Stimulated activated CD4-positive, alpha-beta T cell treated with anti-CD3 and anti-CD28 coated beads, Interleukin-12 subunit alpha, Interleukin-12 subunit beta, amount 100 ng/mL, for 24 hours (primary cell): ENCODE results near the gene TEKT2.

Source experiments
- DNase-seq, 2 experiments: peaks; one replicate each; pipeline ENCODE4 v3.0.0-alpha.2; 2020; ENCODE audit warnings: low read depth in 2 of 2

The TEKT2 gene

DNA sequence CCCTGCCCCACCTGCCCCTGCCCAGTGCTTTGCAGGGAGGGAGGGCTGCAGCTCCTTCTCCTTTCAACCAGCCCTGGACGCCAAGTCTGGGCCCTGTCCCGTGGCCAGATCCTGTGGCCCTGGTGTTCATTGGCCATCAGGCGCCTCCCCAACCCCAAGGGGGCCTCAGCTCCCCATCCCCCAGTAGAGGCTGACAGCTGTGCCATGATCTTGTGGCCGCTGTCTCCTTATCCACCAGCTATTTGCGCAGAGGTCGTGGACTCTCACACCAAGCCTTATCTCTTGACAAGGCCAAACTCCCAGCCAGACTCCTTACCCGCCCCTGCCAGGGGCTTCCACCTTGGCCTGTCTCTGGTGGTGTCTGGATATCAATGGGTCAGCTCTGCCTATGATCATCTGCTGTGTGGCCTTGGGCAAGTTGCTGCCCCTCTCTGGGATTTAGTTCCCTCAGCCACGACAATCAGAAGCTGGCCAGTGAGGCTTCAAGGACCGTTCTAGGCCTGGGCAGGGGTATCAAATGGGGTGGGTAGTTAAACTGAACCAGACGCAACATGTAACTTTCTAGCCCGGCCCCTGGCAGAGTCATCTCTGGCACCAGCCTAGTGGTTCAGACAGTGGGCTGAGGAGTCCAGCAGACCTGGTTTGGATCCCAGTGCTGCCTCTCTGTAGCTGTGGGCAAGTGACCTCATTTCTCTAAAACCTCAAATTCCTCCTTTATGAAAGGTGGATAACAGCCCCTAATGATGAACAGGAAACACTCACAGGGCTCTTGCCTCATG is 44.4 kb downstream of the TEKT2 start:
- DNase-seq = no peak

DNA sequence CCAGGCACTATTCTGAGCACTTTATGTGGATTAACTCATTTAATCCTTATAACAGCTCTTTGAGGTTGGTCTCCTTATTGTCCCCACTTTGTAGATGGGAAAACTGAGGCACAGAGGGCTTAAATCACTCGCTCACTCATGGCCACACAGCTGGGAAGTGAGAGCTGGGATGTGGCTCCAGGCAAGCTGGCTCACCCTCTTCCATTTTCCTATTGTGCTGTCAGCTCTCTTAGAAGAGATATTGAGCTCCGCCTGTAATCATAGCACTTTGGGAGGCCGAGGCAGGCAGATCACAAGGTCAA is 45.0 kb downstream of the TEKT2 start:
- no peak for DNase-seq

DNA sequence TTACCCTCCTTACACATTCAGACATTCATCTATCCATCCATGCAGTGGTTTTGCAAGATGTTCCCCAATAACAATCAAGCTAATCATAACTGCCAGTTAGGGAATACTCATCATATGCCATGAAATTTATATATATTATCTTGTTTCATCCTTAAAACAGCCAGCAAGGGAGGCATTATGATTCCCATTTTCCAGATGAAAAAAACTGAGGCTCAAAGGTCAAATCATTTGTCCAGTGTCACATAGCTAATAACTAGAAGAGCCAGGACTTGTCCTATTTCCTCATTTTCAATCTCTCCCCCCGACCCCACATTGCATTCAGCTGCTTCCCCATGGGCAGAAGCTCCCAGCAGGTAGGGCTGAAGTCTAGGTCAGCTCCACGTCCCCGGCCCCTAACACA is 48.1 kb downstream of the TEKT2 start:
- no peak for DNase-seq

DNA sequence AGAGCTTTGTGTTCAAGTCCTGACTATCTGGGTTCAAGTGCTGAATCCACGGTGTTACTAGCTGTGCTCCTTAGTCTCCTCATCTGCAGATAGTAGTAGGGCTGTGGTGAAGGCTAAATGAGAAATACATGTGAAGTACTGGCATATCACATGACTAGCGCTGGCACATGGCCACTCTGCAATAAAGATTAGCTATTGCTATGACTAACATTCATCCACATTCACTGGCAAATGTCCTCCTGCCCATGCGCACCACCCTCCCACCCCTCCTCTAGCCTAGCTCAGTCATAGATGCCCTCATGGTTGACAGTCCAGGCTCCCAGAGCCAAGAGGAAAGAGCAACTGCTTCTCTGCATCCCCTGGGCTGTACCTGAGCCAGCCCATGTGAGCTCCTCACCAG is 49.6 kb downstream of the TEKT2 start:
- no peak for DNase-seq

DNA sequence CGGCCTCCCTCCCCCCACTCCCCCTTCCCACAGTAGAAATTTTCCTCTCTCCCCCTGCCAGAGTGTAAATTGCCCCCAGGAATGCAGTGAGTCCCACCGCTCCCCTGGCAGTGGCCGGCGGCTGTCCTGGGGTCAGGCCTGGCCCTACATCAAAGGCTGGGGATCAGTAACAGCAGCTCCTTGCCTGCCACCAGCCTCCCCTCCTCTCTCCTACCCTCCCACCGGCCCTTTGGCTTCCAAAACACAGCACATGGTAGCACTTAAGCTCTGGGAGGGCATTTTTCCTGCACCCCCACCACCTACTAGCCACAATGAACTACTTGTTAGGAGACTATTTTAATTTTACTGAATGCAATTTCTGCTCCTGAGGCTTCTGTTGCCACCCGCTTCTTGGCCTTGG is 50.1 kb downstream of the TEKT2 start:
- no peak for DNase-seq

DNA sequence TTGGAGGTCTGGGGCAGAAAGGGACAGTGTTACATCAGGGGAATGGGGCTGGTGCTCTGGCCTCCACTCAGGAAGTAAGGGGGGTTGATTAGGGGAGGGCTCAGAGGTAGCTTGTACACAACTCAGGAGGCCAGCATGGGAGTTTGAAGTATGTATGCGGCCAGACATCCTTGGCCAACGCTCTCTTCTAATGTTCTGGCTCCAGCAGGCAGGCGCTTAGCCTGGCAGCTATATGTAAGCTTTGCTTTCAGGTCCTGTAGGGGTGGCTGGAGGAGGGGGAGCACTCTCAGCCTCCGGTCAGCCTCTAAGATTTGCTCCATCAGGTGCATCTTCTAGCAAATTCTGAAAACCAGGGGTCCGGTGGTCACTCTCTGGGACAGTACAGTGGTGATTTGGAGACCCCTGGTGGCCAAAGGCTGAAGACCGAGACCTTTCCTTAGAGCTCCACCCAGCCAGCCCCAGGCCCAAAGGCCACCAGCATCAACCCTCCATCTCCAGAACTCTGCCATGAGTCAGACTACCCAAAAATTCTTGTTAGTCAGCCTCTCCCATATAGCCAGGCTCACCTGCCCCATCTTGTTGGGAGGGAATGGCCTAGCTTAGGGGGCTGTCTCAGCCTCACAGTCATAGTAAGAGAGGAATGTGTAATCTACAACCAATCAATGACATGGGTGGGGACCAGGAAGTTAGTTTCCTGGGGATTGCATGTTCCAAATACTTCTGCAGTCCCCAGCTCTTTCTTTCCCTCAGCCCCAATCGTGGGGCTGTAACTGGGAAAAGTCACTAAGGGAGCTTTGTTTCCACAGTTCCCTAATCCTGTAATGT is 50.8 kb downstream of the TEKT2 start:
- no peak for DNase-seq

DNA sequence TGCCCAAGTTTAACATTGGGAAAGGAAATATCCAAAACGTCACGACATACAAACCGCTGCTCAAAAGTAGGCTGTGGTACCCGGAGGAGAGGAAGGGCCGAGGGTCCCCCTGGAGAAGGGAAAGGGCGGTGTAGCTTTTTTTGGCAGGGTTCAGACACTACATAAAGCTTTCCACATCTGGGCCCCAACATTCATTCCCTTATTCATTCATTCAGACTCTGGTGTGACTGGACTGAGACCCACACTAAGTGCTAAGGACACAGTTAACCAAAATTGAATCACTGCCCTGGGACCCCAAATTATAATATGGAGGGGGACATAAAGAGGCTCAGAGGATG is 51.4 kb downstream of the TEKT2 start:
- DNase-seq = no peak

DNA sequence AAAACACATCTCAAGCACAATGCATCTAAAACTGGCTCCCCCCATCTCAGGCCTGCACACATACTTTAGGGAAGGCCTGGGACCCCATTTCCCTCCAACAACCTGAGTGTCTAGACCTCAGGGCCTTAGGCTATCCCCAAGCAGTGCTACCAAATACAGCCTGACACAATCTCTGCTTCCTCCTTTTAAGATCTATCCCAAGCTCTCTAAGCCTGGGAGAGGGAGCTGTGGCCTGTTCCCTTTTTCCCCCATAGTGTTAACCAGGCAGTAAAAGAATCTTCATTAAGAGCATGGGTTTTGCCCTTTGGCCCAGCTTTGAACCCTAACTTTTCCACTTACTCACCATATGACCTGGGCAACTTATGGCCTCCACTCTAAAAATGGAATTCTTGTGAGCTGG is 51.9 kb downstream of the TEKT2 start:
- DNase-seq = no peak

DNA sequence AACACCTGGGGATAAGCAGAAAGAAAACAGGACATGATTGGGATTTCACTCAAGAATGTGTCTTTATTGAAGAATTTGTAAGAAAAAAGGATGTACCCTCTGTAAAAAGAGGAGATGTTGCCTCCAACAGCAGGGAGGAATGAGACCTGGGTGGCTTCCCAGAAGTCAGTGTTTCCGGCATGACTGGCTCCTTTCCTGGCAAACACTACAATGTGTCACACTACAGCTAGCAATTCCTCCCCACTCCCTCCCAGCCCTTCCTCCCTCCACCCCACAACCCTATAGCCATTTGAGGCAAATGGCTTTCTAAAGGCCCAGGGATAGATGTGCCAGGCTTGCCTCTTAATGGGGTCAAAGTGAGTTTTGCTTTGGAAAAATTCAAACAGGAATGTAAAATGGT is 52.6 kb downstream of the TEKT2 start:
- DNase-seq = no peak

DNA sequence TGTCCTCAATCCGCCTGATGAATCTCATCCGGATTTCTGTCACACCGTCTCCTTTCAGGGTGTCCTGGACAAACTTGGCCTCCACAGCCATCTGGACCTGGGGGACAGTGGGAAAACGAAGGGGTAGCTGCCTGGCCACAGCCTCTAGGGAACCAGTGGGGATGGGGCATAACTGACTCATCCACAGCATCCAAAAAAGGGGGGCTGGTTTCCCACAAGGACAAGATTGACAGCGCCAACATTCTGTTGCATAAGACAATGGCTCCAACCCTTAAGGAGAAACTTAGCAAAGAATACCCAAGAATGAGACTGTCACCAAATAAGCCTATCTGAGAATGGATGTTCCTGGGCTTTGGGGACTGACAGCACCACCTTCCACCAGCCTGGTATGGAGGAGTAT is 53.3 kb downstream of the TEKT2 start:
- DNase-seq = no peak

DNA sequence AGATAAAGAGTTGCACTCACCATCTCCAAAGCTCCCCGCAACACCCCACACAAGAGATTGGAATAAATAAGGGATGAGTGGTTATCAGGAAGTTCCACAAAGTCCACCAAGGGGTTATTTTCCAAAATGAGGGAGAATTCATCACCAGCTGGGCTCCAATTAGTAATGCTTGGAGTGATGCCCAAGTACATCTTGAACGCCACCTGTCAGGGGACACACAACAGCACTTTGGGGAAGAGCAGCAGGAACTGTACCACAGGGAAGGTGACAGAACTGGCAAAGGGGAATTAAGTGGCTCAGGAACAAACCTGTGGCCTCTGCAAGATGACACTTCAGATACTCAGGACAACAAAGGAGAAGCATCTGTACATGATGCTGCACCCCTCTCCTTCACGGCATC is 53.9 kb downstream of the TEKT2 start:
- DNase-seq = no peak
